Measurements from ENCODE around the gene SLC35F3. TPM values are rescaled to one million over a fixed set of nuclear protein-coding genes. Genes with fewer than 3 reads are reported as not detected.
A peak's percentile ranks its signal among the peaks of the same experiment; 100 is the strongest.
"Not testable (repeated sequence)": the region's sequence is repeated elsewhere in the genome, so short reads cannot be mapped to it uniquely, and the experiment has no call there.

The SLC35F3 gene
- total RNA-seq, 5 donors from 2014 or later (not counting 1 experiment from before 2014, with no cell fraction given): 0.19 to 4.6 (median 1.3) TPM; not detected in 1

- Histone ChIP-seq H3K36me3 (ENCODE audit: control insufficient read depth in 2 of 2, extremely low read depth in 1 of 2, insufficient read depth in 1 of 2, low read length in 1 of 2) (no peaks in the 10 kb centered on the region), H3K4me3 (ENCODE audit: control insufficient read depth in 1 of 2, extremely low read depth in 1 of 2, low read length in 1 of 2) (no peak overlapping the region), H3K9me3 (no peaks in the 10 kb centered on the region), H3K4me1 (ENCODE audit: control insufficient read depth in 1 of 2, extremely low read depth in 1 of 2, insufficient read depth in 2 of 2, low read length in 2 of 2) (peaks cover 0 to 4% of the 10 kb centered on the region in 2 experiments), H3K27ac (ENCODE audit: low read length) (no peak overlapping the region), H3K27me3 (replicated peaks in 1 of 2; ENCODE audit: control insufficient read depth in 2 of 2, extremely low read depth in 1 of 2, insufficient read depth in 2 of 2, low read length in 1 of 2) (no peaks in the 10 kb centered on the region)
- Mint-ChIP-seq H3K4me1 (peaks cover 4 to 12% (median 7%) of the 10 kb centered on the region in 3 donors), H3K9me3 (no peaks in the 10 kb centered on the region), H3K36me3 (no peaks in the 10 kb centered on the region), H3K4me3 (no peak overlapping the region), H3K27ac (no peak overlapping the region), H3K27me3 (peaks cover 11 to 12% of the 10 kb centered on the region in 2 donors)
- ATAC-seq (replicated peaks in 1 of 4) (no peak), DNase-seq (no peak)
- 86% methylated on average over 4 of the region's 5 CpGs for WGBS (ENCODE audit: insufficient coverage)
- POLR2A ChIA-PET: interaction anchor here in 1 of 2 donors (0.7 kb wide), 1 partner anchor 1945 kb away, joined by 8 read pairs; no protein-coding TSS in a partner anchor
- CTCF ChIA-PET: interaction anchor here (0.7 kb wide), 4 partner anchors 8 to 1986 kb away, joined by 3 to 7 read pairs (median 3); no protein-coding TSS in a partner anchor
Measured at GRCh38 chr1:234119431-234119830, 215.0 kb downstream of the SLC35F3 start.

- Mint-ChIP-seq H3K36me3 (no peaks in the 10 kb centered on the region), H3K27ac (no peak overlapping the region), H3K9me3 (no peaks in the 10 kb centered on the region), H3K27me3 (peaks cover 12 to 16% of the 10 kb centered on the region in 2 donors), H3K4me3 (no peak overlapping the region), H3K4me1 (peaks cover 0 to 2% (median 0%) of the 10 kb centered on the region in 3 donors)
- CTCF ChIA-PET: no interaction called here
- Histone ChIP-seq H3K4me3 (ENCODE audit: control insufficient read depth in 1 of 2, extremely low read depth in 1 of 2, low read length in 1 of 2) (no peak overlapping the region), H3K27ac (ENCODE audit: low read length) (no peak overlapping the region), H3K9me3 (no peaks in the 10 kb centered on the region), H3K27me3 (replicated peaks in 1 of 2; ENCODE audit: control insufficient read depth in 2 of 2, extremely low read depth in 1 of 2, insufficient read depth in 2 of 2, low read length in 1 of 2) (peaks cover 0 to 5% of the 10 kb centered on the region in 2 experiments), H3K36me3 (ENCODE audit: control insufficient read depth in 2 of 2, extremely low read depth in 1 of 2, insufficient read depth in 1 of 2, low read length in 1 of 2) (no peaks in the 10 kb centered on the region), H3K4me1 (ENCODE audit: control insufficient read depth in 1 of 2, extremely low read depth in 1 of 2, insufficient read depth in 2 of 2, low read length in 2 of 2) (no peaks in the 10 kb centered on the region)
- POLR2A ChIA-PET: no interaction called here
- DNase-seq: no peak
- ATAC-seq (replicated peaks in 1 of 4): no peak
- 82% methylated on average over 6 of the region's 7 CpGs for WGBS (ENCODE audit: insufficient coverage)
Measured at GRCh38 chr1:234120327-234120944, 216.0 kb downstream of the SLC35F3 start.

- H3K27me3 ChIP-seq (replicated peaks in 1 of 2; ENCODE audit: control insufficient read depth in 2 of 2, extremely low read depth in 1 of 2, insufficient read depth in 2 of 2, low read length in 1 of 2): peaks cover 4 to 12% of the 10 kb centered on the region in 2 experiments
- H3K27ac ChIP-seq (ENCODE audit: low read length); CTCF ChIA-PET; H3K4me3 Mint-ChIP-seq; ATAC-seq (replicated peaks in 1 of 4); POLR2A ChIA-PET; H3K36me3 ChIP-seq (ENCODE audit: control insufficient read depth in 2 of 2, extremely low read depth in 1 of 2, insufficient read depth in 1 of 2, low read length in 1 of 2); H3K9me3 ChIP-seq; H3K9me3 Mint-ChIP-seq; H3K27ac Mint-ChIP-seq; H3K4me1 Mint-ChIP-seq; H3K4me3 ChIP-seq (ENCODE audit: control insufficient read depth in 1 of 2, extremely low read depth in 1 of 2, low read length in 1 of 2); H3K4me1 ChIP-seq (ENCODE audit: control insufficient read depth in 1 of 2, extremely low read depth in 1 of 2, insufficient read depth in 2 of 2, low read length in 2 of 2); H3K36me3 Mint-ChIP-seq; DNase-seq: not testable (repeated sequence)
- no CpG with 5 or more reads among the region's 3 CpGs for WGBS (ENCODE audit: insufficient coverage)
- peaks cover 16 to 23% of the 10 kb centered on the region in 2 donors for H3K27me3 Mint-ChIP-seq
Measured at GRCh38 chr1:234121659-234122058, 217.2 kb downstream of the SLC35F3 start.

- H3K36me3 ChIP-seq (ENCODE audit: control insufficient read depth in 2 of 2, extremely low read depth in 1 of 2, insufficient read depth in 1 of 2, low read length in 1 of 2); CTCF ChIA-PET; H3K36me3 Mint-ChIP-seq; H3K9me3 Mint-ChIP-seq; H3K4me3 ChIP-seq (ENCODE audit: control insufficient read depth in 1 of 2, extremely low read depth in 1 of 2, low read length in 1 of 2); H3K4me1 Mint-ChIP-seq; POLR2A ChIA-PET; H3K9me3 ChIP-seq; ATAC-seq (replicated peaks in 1 of 4); H3K4me1 ChIP-seq (ENCODE audit: control insufficient read depth in 1 of 2, extremely low read depth in 1 of 2, insufficient read depth in 2 of 2, low read length in 2 of 2); H3K27ac Mint-ChIP-seq; DNase-seq; H3K4me3 Mint-ChIP-seq; H3K27ac ChIP-seq (ENCODE audit: low read length): not testable (repeated sequence)
- H3K27me3 ChIP-seq (replicated peaks in 1 of 2; ENCODE audit: control insufficient read depth in 2 of 2, extremely low read depth in 1 of 2, insufficient read depth in 2 of 2, low read length in 1 of 2): peaks cover 4 to 14% of the 10 kb centered on the region in 2 experiments
- peaks cover 16 to 30% of the 10 kb centered on the region in 2 donors for H3K27me3 Mint-ChIP-seq
- no CpG with 5 or more reads among the region's 2 CpGs for WGBS (ENCODE audit: insufficient coverage)
Measured at GRCh38 chr1:234122571-234122970, 218.1 kb downstream of the SLC35F3 start.

GRCh38 chr1:234123867-234124266 lies 219.4 kb downstream of the SLC35F3 start:
- peaks cover 4 to 17% of the 10 kb centered on the region in 2 experiments for H3K27me3 ChIP-seq (replicated peaks in 1 of 2; ENCODE audit: control insufficient read depth in 2 of 2, extremely low read depth in 1 of 2, insufficient read depth in 2 of 2, low read length in 1 of 2)
- no CpG with 5 or more reads among the region's 5 CpGs for WGBS (ENCODE audit: insufficient coverage)
- no peaks in the 10 kb centered on the region for H3K9me3 ChIP-seq
- H3K36me3 ChIP-seq (ENCODE audit: control insufficient read depth in 2 of 2, extremely low read depth in 1 of 2, insufficient read depth in 1 of 2, low read length in 1 of 2): no peaks in the 10 kb centered on the region
- H3K4me1 ChIP-seq (ENCODE audit: control insufficient read depth in 1 of 2, extremely low read depth in 1 of 2, insufficient read depth in 2 of 2, low read length in 2 of 2): no peaks in the 10 kb centered on the region
- no peak overlapping the region for H3K4me3 ChIP-seq (ENCODE audit: control insufficient read depth in 1 of 2, extremely low read depth in 1 of 2, low read length in 1 of 2)
- Mint-ChIP-seq H3K4me3 (no peak overlapping the region), H3K9me3 (no peaks in the 10 kb centered on the region), H3K27ac (no peak overlapping the region), H3K27me3 (peaks cover 16 to 27% of the 10 kb centered on the region in 2 donors), H3K36me3 (no peaks in the 10 kb centered on the region), H3K4me1 (no peaks in the 10 kb centered on the region)
- no peak for DNase-seq
- no peak overlapping the region for H3K27ac ChIP-seq (ENCODE audit: low read length)
- ATAC-seq (replicated peaks in 1 of 4): no peak
- ChIA-PET POLR2A (interaction anchor here in 1 of 2 donors (0.6 kb wide), 1 partner anchor 43 kb away, joined by 3 read pairs; no protein-coding TSS in a partner anchor), CTCF (interaction anchor here in 1 of 2 donors (0.9 kb wide), 1 partner anchor 10 kb away, joined by 3 read pairs; no protein-coding TSS in a partner anchor)

- H3K36me3 ChIP-seq (ENCODE audit: control insufficient read depth in 2 of 2, extremely low read depth in 1 of 2, insufficient read depth in 1 of 2, low read length in 1 of 2): no peaks in the 10 kb centered on the region
- no peak for ATAC-seq (replicated peaks in 1 of 4)
- Mint-ChIP-seq H3K4me3 (no peak overlapping the region), H3K4me1 (no peaks in the 10 kb centered on the region), H3K9me3 (no peaks in the 10 kb centered on the region), H3K27ac (no peak overlapping the region), H3K36me3 (no peaks in the 10 kb centered on the region), H3K27me3 (peaks cover 16 to 27% of the 10 kb centered on the region in 2 donors)
- H3K4me1 ChIP-seq (ENCODE audit: control insufficient read depth in 1 of 2, extremely low read depth in 1 of 2, insufficient read depth in 2 of 2, low read length in 2 of 2): no peaks in the 10 kb centered on the region
- no peak overlapping the region for H3K4me3 ChIP-seq (ENCODE audit: control insufficient read depth in 1 of 2, extremely low read depth in 1 of 2, low read length in 1 of 2)
- WGBS (ENCODE audit: insufficient coverage): 14% methylated on average over 11 of the region's 11 CpGs
- no peaks in the 10 kb centered on the region for H3K9me3 ChIP-seq
- POLR2A ChIA-PET: no interaction called here
- CTCF ChIA-PET: interaction anchor here in 1 of 2 donors (0.5 to 0.9 kb wide), 2 partner anchors 11 to 13 kb away, joined by 3 to 4 read pairs; no protein-coding TSS in a partner anchor
- H3K27me3 ChIP-seq (replicated peaks in 1 of 2; ENCODE audit: control insufficient read depth in 2 of 2, extremely low read depth in 1 of 2, insufficient read depth in 2 of 2, low read length in 1 of 2): peaks cover 4 to 17% of the 10 kb centered on the region in 2 experiments
- H3K27ac ChIP-seq (ENCODE audit: low read length): no peak overlapping the region
- DNase-seq: peak in 7 of 35 experiments; percentile 2 to 32 (median 5)
Measured at GRCh38 chr1:234125283-234125682, 220.8 kb downstream of the SLC35F3 start.
